GM21360 (cell line): Measurements from ENCODE around the gene FARP2.

Experiments used
- ATAC-seq: cut with Tn5 transposase; IDR thresholded peaks from one replicate; pipeline ENCODE4 v1.9.1; 2021; ENCODE audit warnings: mild to moderate bottlenecking, moderate library complexity; ENCODE audit not compliant: unreplicated experiment

Gene FARP2

DNA sequence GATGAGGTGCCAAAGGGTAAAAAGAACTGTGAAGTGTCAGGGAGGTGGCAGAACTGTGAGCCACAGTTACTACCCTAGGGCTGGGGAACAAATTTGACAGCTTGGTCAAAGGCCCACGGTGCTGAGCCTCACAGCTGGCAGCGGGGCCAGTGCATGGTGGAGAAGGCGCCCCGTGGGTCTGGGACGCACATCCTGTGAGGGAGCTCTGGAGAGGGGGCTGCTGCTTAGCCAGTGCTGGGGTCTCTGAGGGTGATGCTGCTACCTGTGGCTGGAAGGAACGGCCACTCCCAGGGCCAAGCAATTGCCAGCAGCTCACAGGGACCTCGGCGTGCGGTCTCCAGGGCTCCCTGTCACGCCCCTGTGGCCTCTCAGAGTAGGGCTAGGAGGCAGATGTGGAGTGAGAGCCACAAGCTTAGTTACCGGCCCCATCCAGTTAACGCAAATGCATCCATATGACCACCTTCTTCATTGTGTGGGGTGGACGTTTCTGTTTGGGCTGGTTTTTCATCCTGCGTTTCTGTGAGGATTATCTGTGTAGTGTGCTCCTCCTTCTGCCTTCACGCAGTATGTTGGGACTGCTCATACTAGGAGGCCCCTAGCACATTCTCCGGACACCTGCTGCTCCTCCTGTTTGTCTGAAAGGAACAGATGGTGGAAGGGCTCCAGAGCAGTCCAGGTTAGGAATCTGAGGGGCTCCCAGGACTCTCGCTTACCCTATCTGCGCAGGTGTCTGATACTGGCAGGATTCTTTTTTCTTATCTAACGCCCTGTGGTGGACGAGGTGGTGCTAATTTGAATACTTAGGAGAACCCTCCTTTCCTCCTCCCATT lies 126.3 kb downstream of the FARP2 start:
- no peak for ATAC-seq

DNA sequence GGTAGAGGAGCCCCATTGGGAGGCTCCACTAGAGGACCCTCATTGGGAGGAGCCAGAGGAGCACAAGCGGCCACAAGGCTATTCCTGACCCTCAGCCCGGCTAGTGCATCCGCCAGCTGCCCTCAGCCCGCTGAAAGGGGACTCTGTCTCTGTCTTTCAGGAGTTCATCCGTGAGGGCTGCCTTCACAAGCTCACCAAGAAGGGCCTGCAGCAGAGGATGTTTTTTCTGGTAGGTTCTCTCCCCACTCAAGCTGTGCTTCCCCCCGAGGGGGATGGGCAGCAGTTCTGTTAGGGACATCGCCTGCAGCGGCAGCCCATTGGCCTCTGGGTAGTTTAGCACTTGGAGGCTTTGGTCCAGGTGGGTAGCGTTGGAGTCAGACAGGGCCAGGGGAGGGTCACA lies 127.2 kb downstream of the FARP2 start:
- no peak for ATAC-seq

DNA sequence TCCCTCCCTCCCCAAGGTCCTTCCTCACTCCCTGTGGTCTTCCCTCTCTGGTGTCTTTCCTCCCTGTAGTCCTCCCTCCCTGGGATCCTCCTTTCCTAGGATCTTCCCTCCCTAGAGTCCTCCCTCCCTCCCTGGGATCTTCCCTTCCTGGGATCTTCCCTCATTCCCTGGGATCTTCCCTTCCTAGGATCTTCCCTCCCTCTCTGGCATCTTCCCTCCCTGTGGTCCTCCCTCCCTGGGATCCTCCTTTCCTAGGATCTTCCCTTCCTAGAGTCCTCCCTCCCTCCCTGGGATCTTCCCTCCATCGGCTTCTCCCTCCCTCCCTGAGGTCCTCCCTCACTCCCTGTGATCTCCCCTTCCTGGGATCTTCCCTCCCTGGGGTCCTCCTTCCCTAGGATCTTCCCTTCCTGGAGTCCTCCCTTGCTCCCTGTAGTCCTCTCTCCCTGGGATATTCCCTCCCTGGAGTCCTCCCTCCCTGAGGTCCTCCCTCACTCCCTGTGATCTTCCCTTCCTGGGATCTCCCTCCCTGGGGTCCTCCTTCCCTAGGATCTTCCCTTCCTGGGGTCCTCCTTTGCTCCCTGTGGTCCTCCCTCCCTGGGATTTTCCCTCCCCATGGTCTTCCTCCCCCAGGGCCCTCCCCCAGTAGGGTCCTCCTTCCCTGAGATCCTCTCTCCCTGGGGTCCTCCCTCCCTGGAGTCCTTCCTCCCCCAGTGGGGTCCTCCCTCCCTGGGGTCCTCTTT lies 129.3 kb downstream of the FARP2 start:
- no peak for ATAC-seq

DNA sequence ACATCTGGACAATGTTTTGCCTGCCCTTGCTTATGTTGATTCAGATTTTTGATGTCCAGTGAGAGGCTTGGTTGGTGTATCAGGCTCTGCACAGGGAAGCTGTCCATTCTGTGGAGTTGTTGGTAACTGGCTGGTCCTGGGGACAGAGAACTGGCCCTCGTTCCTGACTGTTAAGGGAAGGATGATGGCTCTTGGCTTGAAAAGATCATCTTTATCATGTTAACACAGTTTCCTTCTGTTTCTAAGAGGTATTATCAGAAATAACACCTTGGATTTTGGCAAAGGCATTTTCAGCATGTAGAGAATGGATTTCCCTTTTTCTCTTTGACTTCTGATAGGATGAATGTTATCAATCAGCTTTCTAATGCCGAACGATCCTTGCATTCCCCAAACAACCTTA lies 133.0 kb downstream of the FARP2 start:
- no peak for ATAC-seq

DNA sequence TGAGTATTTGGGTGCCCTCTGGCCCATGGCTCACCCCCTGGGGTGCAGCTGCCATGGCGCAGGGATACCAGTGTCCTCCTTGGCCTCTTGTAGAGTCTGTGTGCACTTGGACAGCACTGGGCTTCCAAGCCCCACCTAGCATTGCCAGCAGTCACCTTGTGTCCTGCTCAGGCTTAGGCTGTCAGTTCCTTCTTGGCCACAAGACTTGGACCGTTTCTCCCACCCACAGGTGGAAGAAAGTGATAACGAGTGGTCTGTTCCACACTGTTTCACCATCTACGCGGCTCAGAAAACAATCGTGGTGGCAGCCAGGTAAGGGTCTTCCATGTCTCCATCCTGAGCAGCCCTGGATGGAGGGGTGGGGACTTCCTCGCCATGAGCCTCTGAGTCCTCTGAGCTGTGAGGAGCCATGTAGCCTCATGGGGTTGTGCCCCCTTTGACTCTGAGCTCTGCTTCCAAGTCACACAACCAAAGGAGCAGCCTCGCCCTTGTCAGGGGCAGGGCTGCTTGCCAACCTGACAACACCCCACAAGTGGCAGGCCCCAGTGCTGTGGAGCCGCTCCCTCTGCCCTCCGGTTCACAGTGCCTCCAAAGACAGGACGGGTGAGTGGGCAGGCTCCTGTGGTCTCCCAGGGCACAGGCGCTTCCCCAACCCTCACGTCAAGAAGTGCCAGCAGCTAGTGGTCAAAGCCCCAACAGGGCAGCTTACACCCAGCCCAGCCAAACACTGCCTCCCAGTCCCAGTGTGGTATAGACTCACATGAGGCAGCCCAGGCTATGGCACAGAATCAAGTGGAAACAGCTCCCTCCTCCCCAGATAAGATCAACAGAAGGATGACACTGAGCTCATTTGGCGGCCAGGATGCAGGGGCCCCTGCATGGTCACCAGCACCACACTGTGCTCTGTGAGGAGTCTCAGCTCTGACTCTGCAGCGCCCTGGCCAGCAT lies 133.9 kb downstream of the FARP2 start:
- no peak for ATAC-seq

DNA sequence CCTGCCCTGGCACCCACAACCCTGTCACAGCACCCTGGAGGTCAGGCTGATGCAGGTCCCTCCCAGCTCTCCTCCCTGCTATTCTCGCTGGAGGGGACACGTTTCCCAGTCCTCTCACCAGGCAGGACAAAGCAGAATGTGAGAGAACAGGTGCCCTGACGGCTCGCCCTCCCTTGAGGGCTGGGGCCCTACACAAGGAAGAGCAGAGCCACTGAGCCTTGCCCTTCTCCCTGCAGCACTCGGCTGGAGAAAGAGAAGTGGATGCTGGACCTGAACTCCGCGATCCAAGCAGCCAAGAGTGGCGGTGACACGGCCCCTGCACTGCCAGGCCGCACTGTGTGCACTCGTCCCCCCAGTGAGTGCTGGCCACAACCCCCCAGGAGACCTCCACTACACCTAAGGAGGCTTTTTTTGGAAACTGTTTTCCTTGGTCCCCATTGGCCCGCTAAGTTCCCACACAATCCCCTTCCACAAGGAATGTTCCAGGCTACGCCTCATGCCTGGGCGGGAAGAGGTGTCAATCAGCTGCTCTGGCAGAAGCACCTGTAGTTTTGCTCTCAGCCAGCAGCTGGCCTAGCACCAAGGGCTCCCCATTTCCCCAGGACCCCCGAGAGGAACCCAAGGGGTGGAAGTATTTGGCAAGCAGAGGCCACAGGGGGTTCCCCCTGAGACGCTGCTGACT lies 134.9 kb downstream of the FARP2 start:
- no peak for ATAC-seq

DNA sequence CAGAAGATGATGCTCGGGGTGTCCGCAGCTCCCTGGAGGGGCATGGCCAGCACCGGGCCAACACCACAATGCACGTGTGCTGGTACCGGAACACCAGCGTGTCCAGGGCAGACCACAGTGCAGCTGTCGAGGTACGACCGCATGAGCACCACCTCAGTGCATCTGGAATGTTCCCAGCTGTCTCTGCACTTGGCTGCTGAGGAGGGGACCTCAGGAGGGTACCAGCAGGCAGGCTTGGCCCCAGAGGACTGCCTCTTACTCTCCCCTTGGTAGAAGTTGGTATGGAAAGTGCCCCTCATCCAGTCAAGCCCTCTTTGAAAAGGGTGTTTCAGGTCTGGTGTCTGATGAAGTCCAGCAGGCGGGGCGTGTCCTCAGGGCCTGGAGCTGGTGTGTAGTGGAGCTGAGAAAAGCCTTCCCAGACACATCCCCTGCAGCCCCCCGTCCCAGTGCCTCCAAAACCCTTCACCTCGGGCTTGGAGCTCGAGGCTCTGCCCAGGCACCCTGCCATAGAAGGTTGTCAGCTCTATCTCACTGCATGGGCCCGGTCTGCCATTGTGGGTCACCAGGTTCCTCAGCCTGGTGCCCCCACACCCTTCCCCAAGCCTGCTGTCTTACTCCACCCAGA lies 135.6 kb downstream of the FARP2 start:
- no peak for ATAC-seq

DNA sequence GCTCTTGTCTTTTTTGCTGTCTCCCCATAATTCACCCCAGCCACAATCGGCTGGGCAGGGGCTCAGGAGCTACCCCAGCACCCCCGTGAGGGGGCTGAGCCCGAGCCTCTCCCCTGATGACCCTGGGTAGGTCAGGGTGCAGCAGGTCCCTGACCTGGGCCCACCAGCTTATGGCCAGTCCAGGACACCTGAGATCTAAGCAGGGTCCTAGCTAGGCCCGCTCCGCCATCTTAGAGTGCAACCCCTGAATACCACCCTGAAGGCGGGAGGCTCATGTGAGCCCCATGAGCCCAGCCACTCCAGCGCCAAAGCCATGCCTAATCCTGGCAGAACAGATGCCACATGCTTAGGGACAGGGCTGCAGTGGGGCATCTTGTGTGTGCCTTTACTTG lies 136.1 kb downstream of the FARP2 start:
- no peak for ATAC-seq

DNA sequence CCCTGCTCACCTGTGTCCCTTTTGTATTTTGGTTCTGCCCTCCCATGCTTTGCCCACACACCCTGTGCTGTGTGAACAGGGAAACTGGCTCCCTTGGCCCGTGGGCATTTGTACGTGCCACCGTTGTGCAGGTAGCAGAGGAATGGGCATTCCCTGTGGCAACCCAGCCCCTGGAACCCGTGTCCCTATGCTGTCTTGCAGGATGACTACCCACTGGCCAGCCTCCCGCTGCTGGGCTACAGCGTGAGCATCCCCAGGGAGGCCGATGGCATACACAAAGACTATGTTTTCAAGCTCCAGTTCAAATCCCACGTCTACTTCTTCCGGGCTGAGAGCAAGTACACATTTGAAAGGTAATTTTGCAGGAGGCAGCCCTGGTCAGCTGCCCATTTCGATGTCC lies 137.0 kb downstream of the FARP2 start:
- no peak for ATAC-seq

DNA sequence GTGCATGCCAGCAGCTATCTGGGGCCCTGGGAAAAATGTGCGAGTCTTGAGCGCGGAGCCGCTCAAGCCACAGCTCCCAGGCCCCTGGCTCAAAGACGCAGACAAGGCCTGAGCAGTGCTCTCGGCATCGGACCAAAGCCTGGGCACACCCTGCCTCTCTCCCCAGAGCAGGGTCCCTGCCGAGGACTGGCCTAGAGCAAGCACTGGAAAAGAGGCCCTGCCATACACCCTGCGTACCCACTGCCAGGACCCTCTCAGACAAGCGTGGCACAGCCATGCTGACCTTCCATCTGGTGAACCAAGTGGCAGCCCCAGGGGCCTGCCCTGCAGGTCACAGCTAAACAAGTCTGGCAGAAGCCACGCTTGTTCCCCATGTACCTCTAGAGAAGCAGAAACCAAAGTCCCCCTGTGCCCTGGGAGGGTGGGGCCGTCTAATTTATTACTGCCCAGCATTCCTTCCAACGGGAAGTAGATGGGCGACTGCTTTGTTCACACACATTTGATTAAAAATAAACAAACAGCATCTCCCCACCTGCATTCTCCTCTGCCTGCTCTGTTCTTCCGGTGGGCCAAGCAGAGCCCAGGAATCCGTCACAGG lies 138.3 kb downstream of the FARP2 start:
- no peak for ATAC-seq

DNA sequence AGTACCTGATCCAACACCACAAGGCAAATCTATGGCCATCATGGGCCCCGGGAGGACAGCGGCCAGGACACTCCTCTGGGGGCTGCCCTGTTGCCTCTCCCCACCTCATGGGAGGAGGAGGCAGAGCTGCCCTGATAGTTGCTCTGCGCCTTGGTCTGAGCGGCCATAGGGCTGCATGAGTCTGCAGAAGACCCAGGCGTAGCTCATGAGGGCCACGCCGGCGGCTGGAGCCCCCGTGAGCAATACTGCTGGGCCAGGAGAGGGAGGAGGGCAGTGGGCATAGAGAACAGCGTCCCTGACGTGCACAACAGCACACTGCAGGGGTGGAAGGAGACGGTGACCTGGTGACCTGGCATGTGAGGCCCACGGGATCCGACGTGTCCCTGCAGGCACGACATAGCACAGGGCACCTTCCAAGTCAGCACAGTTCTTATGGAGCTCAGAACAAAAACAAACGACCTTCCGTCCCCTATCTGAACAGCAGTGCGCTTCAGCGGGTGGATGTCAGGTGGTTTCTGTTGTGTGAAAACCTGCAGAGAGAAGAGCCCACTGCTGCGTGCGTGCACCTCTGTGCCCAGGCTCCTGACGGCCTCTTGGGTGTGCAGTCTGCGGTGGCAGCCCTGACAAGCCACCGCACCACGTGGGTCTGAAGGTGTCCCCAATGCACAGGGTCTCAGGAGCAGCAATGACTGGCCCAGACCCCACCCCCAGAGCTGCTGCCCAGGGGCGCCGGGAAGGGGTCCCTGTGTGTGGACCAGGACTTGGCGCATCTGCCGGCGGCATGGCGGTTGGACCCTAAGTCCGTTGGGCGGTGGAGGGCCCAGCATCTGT lies 139.3 kb downstream of the FARP2 start:
- ATAC-seq = no peak

DNA sequence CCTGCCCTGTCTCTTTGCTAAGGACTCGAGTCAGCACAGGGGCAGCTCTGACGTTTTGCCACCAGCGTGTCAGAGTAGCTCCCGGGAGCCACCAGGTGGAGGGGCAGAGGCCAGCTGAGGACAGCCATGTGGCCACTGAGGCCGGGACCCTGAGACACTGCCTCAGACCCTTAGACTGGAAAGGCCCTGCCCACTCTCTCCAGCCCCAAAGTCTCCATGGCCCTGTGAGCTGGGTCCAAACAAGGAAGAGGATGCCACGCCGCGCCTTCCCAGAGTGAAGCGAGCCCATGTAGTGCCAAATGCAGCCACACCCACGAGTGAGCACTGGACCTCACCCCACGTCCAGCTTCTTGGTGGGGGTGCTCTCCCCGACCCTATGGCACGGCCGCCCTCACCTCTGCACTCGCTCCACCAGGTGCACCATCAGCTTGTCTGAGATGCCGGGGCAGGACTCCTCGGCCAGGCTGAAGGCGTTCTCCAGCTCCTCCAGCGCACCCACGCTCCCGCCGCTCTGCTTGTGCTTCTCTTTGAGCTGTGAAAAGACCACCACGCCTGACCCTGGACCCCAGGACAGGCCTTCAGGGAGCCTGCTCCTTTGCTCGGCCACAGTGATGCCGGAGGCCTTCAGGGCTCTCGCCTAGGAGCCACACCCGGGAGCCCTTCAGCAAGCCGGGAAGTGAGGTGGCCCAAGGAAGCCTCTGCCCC lies 140.1 kb downstream of the FARP2 start:
- no peak for ATAC-seq

DNA sequence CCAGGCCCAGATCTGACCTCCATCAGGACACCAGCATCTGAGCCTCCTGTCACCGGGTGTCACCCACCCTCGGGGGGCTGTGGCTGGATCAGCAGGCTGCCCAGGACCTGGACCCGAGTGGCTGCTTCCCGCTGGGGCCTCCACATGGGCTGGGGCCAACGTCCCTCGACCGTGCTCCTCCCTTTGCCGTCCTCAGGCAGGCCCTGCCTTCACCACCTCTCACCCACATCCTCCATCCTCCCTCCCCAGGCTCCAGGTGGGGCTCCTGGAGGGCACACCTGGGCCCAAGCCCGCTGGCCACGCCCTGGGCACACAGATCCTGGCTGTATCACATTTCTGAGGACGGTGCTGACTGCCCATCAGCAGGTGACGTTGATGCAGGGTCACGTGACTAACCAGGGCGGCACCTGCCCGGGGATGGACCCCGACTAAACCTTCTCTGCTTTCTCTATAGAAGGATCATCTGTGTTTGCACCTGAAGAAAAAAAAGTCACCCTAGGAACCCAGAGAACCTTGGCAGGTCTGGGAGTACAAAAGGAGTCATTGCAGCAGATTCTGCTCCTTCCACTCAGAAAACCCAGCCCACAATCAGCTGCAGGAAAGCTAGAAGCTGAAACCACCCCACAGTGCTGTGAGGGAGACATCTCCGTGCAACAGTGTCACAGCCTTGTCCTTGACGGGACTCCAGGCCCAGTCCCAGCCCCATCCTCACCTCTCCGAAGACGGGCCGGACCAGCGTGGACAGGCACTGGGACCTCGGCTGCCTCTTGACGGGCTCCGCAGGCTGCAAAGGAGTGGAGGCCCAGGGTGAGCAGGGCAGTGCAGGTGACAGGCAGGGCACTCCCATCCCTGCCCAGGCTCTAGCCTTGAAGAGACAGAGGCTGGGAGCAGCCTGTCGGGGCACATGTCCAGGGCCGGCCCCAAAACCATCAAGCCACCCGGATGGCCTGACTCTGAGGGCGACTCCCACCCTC lies 141.1 kb downstream of the FARP2 start:
- no peak for ATAC-seq

DNA sequence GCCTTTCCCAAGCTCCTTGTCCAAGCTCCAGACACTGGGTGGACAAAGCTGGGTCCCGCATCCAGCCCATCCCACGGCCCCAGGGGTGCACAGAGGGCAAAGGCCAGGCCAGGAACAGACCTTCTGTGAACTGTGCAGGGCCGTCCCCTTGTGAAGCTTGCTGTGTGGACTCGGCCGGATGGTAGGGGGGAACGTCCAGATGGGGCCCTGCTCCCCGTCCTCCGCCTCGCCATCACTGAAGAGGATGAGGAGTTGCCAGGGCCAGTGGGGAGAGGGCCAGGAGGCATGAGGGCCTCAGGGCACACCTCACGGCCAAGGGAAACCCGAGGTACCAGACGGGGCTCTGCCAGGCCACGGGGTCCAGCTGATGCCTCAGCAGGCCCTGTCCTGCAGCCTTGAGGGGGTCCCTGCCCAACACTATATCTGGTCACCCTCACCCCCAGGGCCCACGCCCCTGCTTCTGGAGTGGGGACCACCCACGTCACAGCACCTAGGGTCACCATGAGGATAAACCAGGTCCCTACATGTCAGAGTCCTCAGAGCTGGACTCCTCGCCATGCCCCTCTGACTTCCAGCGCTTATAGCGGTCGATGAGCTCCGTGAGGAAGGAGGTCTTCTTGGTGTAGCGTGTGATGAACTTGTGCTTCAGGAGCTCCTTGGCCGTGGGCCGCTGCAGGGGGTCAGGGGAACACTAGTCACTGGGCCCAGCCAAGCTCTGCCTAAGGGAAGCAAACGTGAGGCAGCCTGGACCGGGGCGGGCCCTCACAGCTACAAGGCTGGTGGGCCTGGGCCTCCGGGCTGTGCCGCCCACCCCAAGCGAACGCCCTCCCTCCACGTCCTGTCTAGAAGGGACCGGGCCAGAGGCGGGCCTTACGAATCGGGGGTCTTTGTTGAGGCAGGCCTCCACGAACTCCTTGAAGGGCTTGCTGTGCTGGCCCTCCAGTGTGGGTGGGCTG lies 142.3 kb downstream of the FARP2 start:
- ATAC-seq = no peak

DNA sequence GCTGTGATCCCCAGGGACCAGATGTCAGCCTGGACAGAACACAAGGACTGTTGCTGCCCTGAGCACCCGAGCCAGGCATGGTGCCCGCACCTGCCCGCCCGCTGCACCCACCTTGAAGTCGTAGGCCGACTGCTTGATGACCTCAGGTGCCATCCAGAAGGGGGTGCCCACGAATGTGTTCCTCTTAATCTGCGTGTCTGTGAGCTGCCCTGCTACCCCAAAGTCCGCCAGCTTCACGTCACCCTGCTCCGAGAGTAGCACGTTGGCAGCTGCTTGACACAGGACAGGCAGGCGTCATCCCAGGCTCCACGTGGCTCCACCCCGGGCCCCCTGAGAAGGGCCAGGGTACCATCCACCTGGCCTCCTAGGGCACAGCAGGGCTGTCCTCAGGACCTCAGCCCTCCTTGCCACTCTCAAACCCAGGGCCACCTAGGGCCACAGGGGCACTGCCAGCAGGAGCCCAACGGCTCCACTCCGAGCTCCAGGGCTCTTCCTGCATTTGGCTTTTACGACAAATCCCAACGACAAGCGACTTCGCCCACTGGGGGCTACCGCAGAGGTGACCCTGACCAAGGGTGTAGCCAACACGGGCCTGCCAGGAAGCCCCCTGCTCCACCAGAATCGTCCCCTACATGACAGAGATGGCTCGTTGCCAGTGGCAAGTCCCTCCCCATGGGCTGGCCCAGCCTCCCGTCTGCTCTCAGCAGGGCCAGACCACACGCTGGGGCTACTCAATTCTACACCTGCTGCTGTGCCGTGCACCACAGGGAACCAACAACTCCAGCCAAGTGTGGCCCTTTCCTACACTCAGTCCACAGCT lies 143.3 kb downstream of the FARP2 start:
- no peak for ATAC-seq
